ENCODE results near the gene EIF4ENIF1.

- TF ChIP-seq POLR2A (IDR thresholded peaks at IDR 0.05) (no peak), CTCF (IDR thresholded peaks at IDR 0.05) (no peak), POLR2AphosphoS5 (IDR thresholded peaks at IDR 0.05) (no peak)
Measured at GRCh38 chr22:31532060-31532459, 42.4 kb upstream of the EIF4ENIF1 start.

All from stomach (tissue), 4 donors.